Measurements from ENCODE around the gene C1orf53. TPM values are rescaled to one million over a fixed set of nuclear protein-coding genes. Genes with fewer than 3 reads are reported as not detected.

Gene C1orf53
- total RNA-seq, 1 experiment from 2014 or later = 1.4 TPM

DNA sequence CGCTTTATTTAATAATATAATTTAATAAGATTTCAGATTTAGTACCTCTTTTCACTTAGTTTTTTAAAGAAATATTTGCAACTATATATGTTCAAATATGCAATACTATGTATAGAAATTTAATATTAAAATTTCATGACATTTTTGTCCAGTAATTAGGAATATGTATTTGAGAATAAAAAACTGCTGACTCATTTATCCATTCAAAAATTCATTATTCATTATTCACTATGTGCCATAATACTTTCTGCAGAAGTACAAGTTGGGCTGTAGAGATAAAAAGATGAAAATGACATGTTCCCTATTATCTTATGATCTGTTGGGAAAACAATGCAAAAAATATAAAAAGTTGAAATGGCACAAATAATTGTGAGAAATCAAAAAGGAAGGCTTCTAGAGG lies 3.4 kb upstream of the C1orf53 start:
- Histone ChIP-seq H2AFZ (ENCODE audit: low read length) (no peak overlapping the region), H3K27me3 (ENCODE audit: insufficient read depth, low read length) (peaks cover 11% of the 10 kb centered on the region), H3K4ac (ENCODE audit: low read depth, low read length) (no peak overlapping the region), H3K4me1 (ENCODE audit: insufficient read depth, low read length) (no peaks in the 10 kb centered on the region; the same call in 1 of the 2 replicates), H3K56ac (ENCODE audit: insufficient read length, low read depth, low read length) (no peak overlapping the region), H3K4me2 (ENCODE audit: insufficient read depth, insufficient read length, low read length) (no peak overlapping the region), H4K20me1 (ENCODE audit: control insufficient read depth, insufficient read depth, insufficient read length) (no peaks in the 10 kb centered on the region), H2BK15ac (ENCODE audit: low read depth, low read length) (no peak overlapping the region), H3K9ac (ENCODE audit: extremely low read depth, insufficient read length, low read length) (no peak overlapping the region), H2BK120ac (ENCODE audit: low read depth, low read length, poor library complexity, severe bottlenecking) (no peak overlapping the region), H3K18ac (ENCODE audit: insufficient read length, low read depth, low read length) (no peak overlapping the region), H3K9me3 (ENCODE audit: control insufficient read depth, low read depth, low read length) (no peaks in the 10 kb centered on the region), H2BK12ac (ENCODE audit: insufficient read length, low read depth, low read length) (no peak overlapping the region), H2AK5ac (ENCODE audit: insufficient read length, low read length) (no peak overlapping the region), H4K8ac (replicated peaks; ENCODE audit: insufficient read length, low read depth, low read length) (no peak overlapping the region), H4K5ac (ENCODE audit: insufficient read length, low read depth, low read length) (no peak overlapping the region), H3K79me1 (ENCODE audit: insufficient read depth, low read depth, low read length, poor library complexity, severe bottlenecking) (no peaks in the 10 kb centered on the region), H4K91ac (ENCODE audit: insufficient read length, low read depth, low read length) (no peak overlapping the region), H2BK5ac (ENCODE audit: insufficient read length, low read length) (no peak overlapping the region), H3K79me2 (ENCODE audit: insufficient read depth, low read length) (no peaks in the 10 kb centered on the region), H3K23ac (ENCODE audit: insufficient read length, low read depth, low read length) (no peak overlapping the region), H3K27ac (ENCODE audit: insufficient read length, low read depth, low read length) (no peak overlapping the region), H2BK20ac (ENCODE audit: low read depth, low read length, poor library complexity, severe bottlenecking) (no peak overlapping the region), H3K14ac (ENCODE audit: insufficient read depth, low read length) (no peak overlapping the region), H3T11ph (ENCODE audit: low read length) (no peak overlapping the region), H3K23me2 (ENCODE audit: insufficient read length, low read depth, low read length, poor library complexity, severe bottlenecking) (peaks cover 8% of the 10 kb centered on the region)
- H3K27ac Mint-ChIP-seq = no peak overlapping the region
- H3K27me3 Mint-ChIP-seq (ENCODE audit: low read depth) = peaks cover 38% of the 10 kb centered on the region
- TF ChIP-seq, protein P1, sequence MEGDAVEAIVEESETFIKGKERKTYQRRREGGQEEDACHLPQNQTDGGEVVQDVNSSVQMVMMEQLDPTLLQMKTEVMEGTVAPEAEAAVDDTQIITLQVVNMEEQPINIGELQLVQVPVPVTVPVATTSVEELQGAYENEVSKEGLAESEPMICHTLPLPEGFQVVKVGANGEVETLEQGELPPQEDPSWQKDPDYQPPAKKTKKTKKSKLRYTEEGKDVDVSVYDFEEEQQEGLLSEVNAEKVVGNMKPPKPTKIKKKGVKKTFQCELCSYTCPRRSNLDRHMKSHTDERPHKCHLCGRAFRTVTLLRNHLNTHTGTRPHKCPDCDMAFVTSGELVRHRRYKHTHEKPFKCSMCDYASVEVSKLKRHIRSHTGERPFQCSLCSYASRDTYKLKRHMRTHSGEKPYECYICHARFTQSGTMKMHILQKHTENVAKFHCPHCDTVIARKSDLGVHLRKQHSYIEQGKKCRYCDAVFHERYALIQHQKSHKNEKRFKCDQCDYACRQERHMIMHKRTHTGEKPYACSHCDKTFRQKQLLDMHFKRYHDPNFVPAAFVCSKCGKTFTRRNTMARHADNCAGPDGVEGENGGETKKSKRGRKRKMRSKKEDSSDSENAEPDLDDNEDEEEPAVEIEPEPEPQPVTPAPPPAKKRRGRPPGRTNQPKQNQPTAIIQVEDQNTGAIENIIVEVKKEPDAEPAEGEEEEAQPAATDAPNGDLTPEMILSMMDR (conservative IDR thresholded peaks at IDR 0.05) = no peak
- DNase-seq = no peak
- H3K9me3 Mint-ChIP-seq = no peaks in the 10 kb centered on the region
- H3K4me3 Mint-ChIP-seq = no peak overlapping the region
- WGBS (ENCODE audit: extremely low coverage, insufficient read length, low lambda C conversion rate) = no CpG with 5 or more reads among the region's 1 CpG
- H3K36me3 Mint-ChIP-seq (ENCODE audit: insufficient read depth in 1 of 3, low read depth in 3 of 3) = 0 out of 7 replicates have a peak, but pooled peaks cover 0 to 1% (median 0%) of the 10 kb centered on the region in 3 experiments
- H3K4me1 Mint-ChIP-seq = peaks cover 16 to 19% of the 10 kb centered on the region in 2 experiments
